ENCODE results near the gene VPS35. TPM values are rescaled to one million over a fixed set of nuclear protein-coding genes. Genes with fewer than 3 reads are reported as not detected.

VPS35 gene
- total and polyA plus RNA-seq, 2 of the 13 experiments (the other 11 are each of a cell fraction or from before 2014, with no cell fraction given) = 30.7 to 136 TPM

- TF ChIP-seq ZNF816 (CRISPR knock-in tag; IDR thresholded peaks at IDR 0.05; ENCODE audit: borderline replicate concordance) = peak; percentile 81; the same call in 1 of the 2 replicates
- TF ChIP-seq TRIM22 (IDR thresholded peaks at IDR 0.05) = no peak
- TF ChIP-seq SKIL (CRISPR knock-in tag; IDR thresholded peaks at IDR 0.05; ENCODE audit: borderline replicate concordance) = no peak
- peak; percentile 99 for TF ChIP-seq E2F5 (CRISPR knock-in tag; conservative IDR thresholded peaks at IDR 0.05)
- TF ChIP-seq THRA (CRISPR knock-in tag; IDR thresholded peaks at IDR 0.05; ENCODE audit: borderline replicate concordance) = peak; percentile 13; the same call in 1 of the 2 replicates
- TF ChIP-seq ZNF260 (CRISPR knock-in tag; IDR thresholded peaks at IDR 0.05; ENCODE audit: borderline replicate concordance, low read depth) = no peak
- no peak for TF ChIP-seq SMARCC2 (IDR thresholded peaks at IDR 0.05)
- TF ChIP-seq ZNF407 (CRISPR knock-in tag; IDR thresholded peaks at IDR 0.05; ENCODE audit: not compliant biosample characterization) = peak; percentile 81
- TF ChIP-seq MLX (CRISPR knock-in tag; IDR thresholded peaks at IDR 0.05) = no peak
Observed at GRCh38 chr16:46621006-46621933, 67.7 kb downstream of the VPS35 start, which contains the start of gene SHCBP1 (continued).
